Muscle of leg (tissue), 11 donors: ENCODE data around the gene ATXN7L1. TPM values are rescaled to one million over a fixed set of nuclear protein-coding genes. Genes with fewer than 3 reads are reported as not detected.

Source experiments
- DNase-seq: peaks from one replicate; pipeline ENCODE4 v3.0.0; 2013
- H3K27ac ChIP-seq: one replicate; pipeline ENCODE4 v1.5.1; 2013; ENCODE audit warnings: mild to moderate bottlenecking, low read length, control low read depth
- H3K27me3 ChIP-seq: one replicate; pipeline ENCODE4 v1.6.1; 2013; ENCODE audit warnings: low read length; ENCODE audit not compliant: control insufficient read depth, insufficient read depth
- H3K36me3 ChIP-seq: one replicate; pipeline ENCODE4 v1.6.1; 2013; ENCODE audit warnings: low read length; ENCODE audit not compliant: control insufficient read depth, insufficient read depth
- H3K4me1 ChIP-seq: one replicate; pipeline ENCODE4 v1.6.1; 2013; ENCODE audit warnings: low read length; ENCODE audit not compliant: control insufficient read depth, insufficient read depth
- H3K4me3 ChIP-seq: one replicate; pipeline ENCODE4 v1.5.1; 2013; ENCODE audit warnings: low read length, control low read depth
- H3K9me3 ChIP-seq: replicated peaks from 2 replicates; pipeline ENCODE4 v1.6.1; 2013; ENCODE audit warnings: low read depth, low read length; ENCODE audit not compliant: control insufficient read depth
- WGBS: methylation state at CpG from one replicate; pipeline ENCODE4 v1.1.5; 2013; ENCODE audit warnings: missing lambda C conversion rate; ENCODE audit not compliant: insufficient coverage; 5-methylcytosine and 5-hydroxymethylcytosine counted together
- polyA plus RNA-seq, 8 donors: library from polyadenylated mRNA; unstranded; fragments of 120-200 nt; gene quantifications; one replicate each; pipeline versions ENCODE4 v1.2.1 to v1.2.3, GENCODE V29; 2013; ENCODE audit warnings: inconsistent platforms in 1 of 8, low replicate concordance in 1 of 8; ENCODE audit not compliant: insufficient read length in 8 of 8, insufficient read depth in 1 of 8
- total RNA-seq: library from RNA; stranded (reverse); fragments of 120-200 nt; gene quantifications from one replicate; pipeline ENCODE4 v1.2.4, GENCODE V29; 2013

The ATXN7L1 gene
- total and polyA plus RNA-seq, 9 donors = 4.7 to 7.2 (median 6.2) TPM

GRCh38 chr7:105651798-105652197, 224.6 kb downstream of the ATXN7L1 start:
- 90% methylated on average over 2 of the region's 2 CpGs for whole genome bisulfite sequencing
- Histone ChIP-seq H3K27ac (no peak overlapping the region), H3K4me1 (peaks cover 16% of the 10 kb centered on the region), H3K36me3 (peaks cover 10% of the 10 kb centered on the region), H3K4me3 (no peak overlapping the region), H3K9me3 (no peaks in the 10 kb centered on the region), H3K27me3 (no peaks in the 10 kb centered on the region)
- DNase-seq = no peak

GRCh38 chr7:105650382-105650970, 225.9 kb downstream of the ATXN7L1 start:
- Histone ChIP-seq H3K4me1 (peaks cover 8% of the 10 kb centered on the region), H3K9me3 (no peaks in the 10 kb centered on the region), H3K27ac (no peak overlapping the region), H3K4me3 (no peak overlapping the region), H3K27me3 (no peaks in the 10 kb centered on the region), H3K36me3 (peaks cover 8% of the 10 kb centered on the region)
- WGBS = 88% methylated on average over 2 of the region's 2 CpGs
- no peak for DNase-seq

GRCh38 chr7:105649727-105650381, 226.5 kb downstream of the ATXN7L1 start:
- Histone ChIP-seq H3K36me3 (peaks cover 8% of the 10 kb centered on the region), H3K4me1 (peaks cover 5% of the 10 kb centered on the region), H3K27ac (no peak overlapping the region), H3K4me3 (no peak overlapping the region), H3K9me3 (no peaks in the 10 kb centered on the region), H3K27me3 (no peaks in the 10 kb centered on the region)
- 40% methylated on average over 1 of the region's 4 CpGs for WGBS
- no peak for DNase-seq

GRCh38 chr7:105648561-105649401, 227.6 kb downstream of the ATXN7L1 start:
- peaks cover 11% of the 10 kb centered on the region for H3K4me1 ChIP-seq
- H3K9me3 ChIP-seq = no peaks in the 10 kb centered on the region
- 43% methylated on average over 10 of the region's 13 CpGs for WGBS
- no peak overlapping the region for H3K4me3 ChIP-seq
- H3K27ac ChIP-seq = no peak overlapping the region
- H3K36me3 ChIP-seq = peaks cover 6% of the 10 kb centered on the region
- no peaks in the 10 kb centered on the region for H3K27me3 ChIP-seq
- no peak for DNase-seq

- Histone ChIP-seq H3K27me3 (no peaks in the 10 kb centered on the region), H3K27ac (no peak overlapping the region), H3K9me3 (no peaks in the 10 kb centered on the region), H3K4me3 (no peak overlapping the region), H3K36me3 (peaks cover 9% of the 10 kb centered on the region), H3K4me1 (peaks cover 17% of the 10 kb centered on the region)
- no peak for DNase-seq
- 94% methylated on average over 5 of the region's 7 CpGs for WGBS
Observed at GRCh38 chr7:105647591-105647990, 228.8 kb downstream of the ATXN7L1 start.

GRCh38 chr7:105644937-105645336, 231.5 kb downstream of the ATXN7L1 start:
- H3K36me3 ChIP-seq = peaks cover 19% of the 10 kb centered on the region
- peaks cover 17% of the 10 kb centered on the region for H3K4me1 ChIP-seq
- no peak for DNase-seq
- H3K4me3 ChIP-seq = no peak overlapping the region
- H3K27me3 ChIP-seq = no peaks in the 10 kb centered on the region
- WGBS = no CpG with 5 or more reads among the region's 3 CpGs
- H3K27ac ChIP-seq = no peak overlapping the region
- no peaks in the 10 kb centered on the region for H3K9me3 ChIP-seq

GRCh38 chr7:105643851-105644250, 232.5 kb downstream of the ATXN7L1 start:
- no peaks in the 10 kb centered on the region for H3K27me3 ChIP-seq
- no peaks in the 10 kb centered on the region for H3K9me3 ChIP-seq
- no peak for DNase-seq
- no peak overlapping the region for H3K27ac ChIP-seq
- no peak overlapping the region for H3K4me3 ChIP-seq
- peaks cover 22% of the 10 kb centered on the region for H3K36me3 ChIP-seq
- H3K4me1 ChIP-seq = peaks cover 21% of the 10 kb centered on the region
- WGBS = no CpG with 5 or more reads among the region's 1 CpG

- Histone ChIP-seq H3K36me3 (peaks cover 23% of the 10 kb centered on the region), H3K4me1 (peaks cover 24% of the 10 kb centered on the region), H3K27me3 (no peaks in the 10 kb centered on the region), H3K9me3 (no peaks in the 10 kb centered on the region), H3K27ac (no peak overlapping the region), H3K4me3 (no peak overlapping the region)
- DNase-seq = peak; percentile 37
- 36% methylated on average over 9 of the region's 15 CpGs for WGBS
Observed at GRCh38 chr7:105643384-105643783, 233.0 kb downstream of the ATXN7L1 start.

- no peaks in the 10 kb centered on the region for H3K27me3 ChIP-seq
- 83% methylated on average over 4 of the region's 7 CpGs for WGBS
- DNase-seq = no peak
- no peaks in the 10 kb centered on the region for H3K9me3 ChIP-seq
- peaks cover 21% of the 10 kb centered on the region for H3K4me1 ChIP-seq
- no peak overlapping the region for H3K27ac ChIP-seq
- H3K4me3 ChIP-seq = no peak overlapping the region
- H3K36me3 ChIP-seq = peaks cover 26% of the 10 kb centered on the region
Observed at GRCh38 chr7:105642264-105642663, 234.1 kb downstream of the ATXN7L1 start.
